Measurements from ENCODE around the gene EPS8L1.
"Not testable (repeated sequence)": the region's sequence is repeated elsewhere in the genome, so short reads cannot be mapped to it uniquely, and the experiment has no call there.

EPS8L1 gene

GRCh38 chr19:55105237-55105636 is 29.6 kb downstream of the EPS8L1 start:
- no peak for DNase-seq (ENCODE audit: low read depth)

GRCh38 chr19:55106591-55106990 is 30.9 kb downstream of the EPS8L1 start:
- no peak for DNase-seq (ENCODE audit: low read depth)
- H3K4me3 ChIP-seq (ENCODE audit: low read length): no peak overlapping the region
- no peak for TF ChIP-seq CTCF (IDR thresholded peaks at IDR 0.05; ENCODE audit: insufficient read depth, low read depth, low read length, missing control alignments)

More at GRCh38 chr19:55105237-55105636, 29.6 kb downstream of the EPS8L1 start:
- TF ChIP-seq CTCF (IDR thresholded peaks at IDR 0.05; ENCODE audit: insufficient read depth, low read depth, low read length, missing control alignments): no peak
- H3K4me3 ChIP-seq (ENCODE audit: low read length): no peak overlapping the region

- H3K4me3 ChIP-seq (ENCODE audit: low read length); DNase-seq (ENCODE audit: low read depth): not testable (repeated sequence)
Observed at GRCh38 chr19:55107252-55107651, 31.6 kb downstream of the EPS8L1 start.

- DNase-seq (ENCODE audit: low read depth): no peak
- no peak for TF ChIP-seq CTCF (IDR thresholded peaks at IDR 0.05; ENCODE audit: insufficient read depth, low read depth, low read length, missing control alignments)
- no peak overlapping the region for H3K4me3 ChIP-seq (ENCODE audit: low read length)
Observed at GRCh38 chr19:55109527-55110291, 34.0 kb downstream of the EPS8L1 start.

- TF ChIP-seq CTCF (IDR thresholded peaks at IDR 0.05; ENCODE audit: insufficient read depth, low read depth, low read length, missing control alignments): no peak
- DNase-seq (ENCODE audit: low read depth): no peak
- H3K4me3 ChIP-seq (ENCODE audit: low read length): no peak overlapping the region
Observed at GRCh38 chr19:55111238-55111831, 35.7 kb downstream of the EPS8L1 start.

GRCh38 chr19:55112246-55112776 is 36.6 kb downstream of the EPS8L1 start:
- no peak for TF ChIP-seq CTCF (IDR thresholded peaks at IDR 0.05; ENCODE audit: insufficient read depth, low read depth, low read length, missing control alignments)
- no peak for DNase-seq (ENCODE audit: low read depth)

GRCh38 chr19:55112777-55113569 is 37.3 kb downstream of the EPS8L1 start:
- no peak for DNase-seq (ENCODE audit: low read depth)

More at GRCh38 chr19:55112246-55112776, 36.6 kb downstream of the EPS8L1 start:
- H3K4me3 ChIP-seq (ENCODE audit: low read length): no peak overlapping the region

More at GRCh38 chr19:55112777-55113569, 37.3 kb downstream of the EPS8L1 start:
- no peak for TF ChIP-seq CTCF (IDR thresholded peaks at IDR 0.05; ENCODE audit: insufficient read depth, low read depth, low read length, missing control alignments)
- H3K4me3 ChIP-seq (ENCODE audit: low read length): no peak overlapping the region
